Stimulated activated CD8-positive, alpha-beta memory T cell treated with anti-CD3 and anti-CD28 coated beads, Interleukin-7, amount 100 ng/mL, for 48 hours (primary cell): Measurements from ENCODE around the gene BTG1.

Experiments
- DNase-seq, 2 donors: peaks; one replicate each; pipeline ENCODE4 v3.0.0-alpha.2; 2020; ENCODE audit warnings: low read depth in 1 of 2; ENCODE audit errors: extremely low read depth in 1 of 2

BTG1 gene

GRCh38 chr12:92145731-92146496 is at the start of gene BTG1:
Gene BTG1, minus strand, starts transcription at chr12:92145846. Its CDS starts 311 bp downstream, at chr12:92145535.
- peak; percentile 92 to 98 for DNase-seq

GRCh38 chr12:92194561-92194960 is 48.9 kb upstream of the BTG1 start:
- no peak for DNase-seq

- DNase-seq = no peak
Measured at GRCh38 chr12:92193846-92194245, 48.2 kb upstream of the BTG1 start.

GRCh38 chr12:92193063-92193462 is 47.4 kb upstream of the BTG1 start:
- no peak for DNase-seq

GRCh38 chr12:92192360-92192759 is 46.7 kb upstream of the BTG1 start:
- no peak for DNase-seq

GRCh38 chr12:92191061-92191460 is 45.4 kb upstream of the BTG1 start:
- no peak for DNase-seq

GRCh38 chr12:92188517-92189188 is 43.0 kb upstream of the BTG1 start:
- no peak for DNase-seq

- no peak for DNase-seq
Measured at GRCh38 chr12:92186038-92186470, 40.4 kb upstream of the BTG1 start.

GRCh38 chr12:92185052-92185451 is 39.4 kb upstream of the BTG1 start:
- no peak for DNase-seq

- DNase-seq = no peak
Measured at GRCh38 chr12:92183575-92183974, 37.9 kb upstream of the BTG1 start.

- no peak for DNase-seq
Measured at GRCh38 chr12:92178340-92178739, 32.7 kb upstream of the BTG1 start.

GRCh38 chr12:92176646-92177045 is 31.0 kb upstream of the BTG1 start:
- no peak for DNase-seq

GRCh38 chr12:92175961-92176360 is 30.3 kb upstream of the BTG1 start:
- DNase-seq = no peak

- DNase-seq = no peak
Measured at GRCh38 chr12:92170050-92170449, 24.4 kb upstream of the BTG1 start.

- no peak for DNase-seq
Measured at GRCh38 chr12:92167075-92167474, 21.4 kb upstream of the BTG1 start.

- no peak for DNase-seq
Measured at GRCh38 chr12:92164712-92165111, 19.1 kb upstream of the BTG1 start.

GRCh38 chr12:92162079-92162478 is 16.4 kb upstream of the BTG1 start:
- no peak for DNase-seq

GRCh38 chr12:92158796-92159439 is 13.3 kb upstream of the BTG1 start:
- no peak for DNase-seq

GRCh38 chr12:92156704-92157395 is 11.2 kb upstream of the BTG1 start:
- no peak for DNase-seq

GRCh38 chr12:92156139-92156538 is 10.5 kb upstream of the BTG1 start:
- no peak for DNase-seq

- DNase-seq = no peak
Measured at GRCh38 chr12:92155733-92156132, 10.1 kb upstream of the BTG1 start.
